Activated naive CD4-positive, alpha-beta T cell treated with anti-CD3 and anti-CD28 coated beads, Interleukin-2, amount 50 U/mL, for 16 hours (primary cell): ENCODE measurements around the gene RAB2B.
"Not testable (repeated sequence)": the region's sequence is repeated elsewhere in the genome, so short reads cannot be mapped to it uniquely, and the experiment has no call there.

Experiments
- DNase-seq: peaks from one replicate; pipeline ENCODE4 v3.0.0-alpha.2; 2020

The RAB2B gene

GRCh38 chr14:21486640-21487087, 9.9 kb upstream of the RAB2B start:
- DNase-seq = no peak

GRCh38 chr14:21476523-21476924, 235 bp downstream of the RAB2B start:
- DNase-seq = no peak

- DNase-seq = no peak
Observed at GRCh38 chr14:21475767-21476522, 814 bp downstream of the RAB2B start.

- no peak for DNase-seq
Observed at GRCh38 chr14:21467616-21468015, 9.1 kb downstream of the RAB2B start.

GRCh38 chr14:21455912-21456667, 20.7 kb downstream of the RAB2B start, which contains the start of gene CHD8:
Gene CHD8, minus strand, starts transcription at chr14:21456123. Its CDS starts 24,480 bp downstream, at chr14:21431643.
- peak; percentile 99 for DNase-seq

- DNase-seq = no peak
Observed at GRCh38 chr14:21455592-21455911, 21.2 kb downstream of the RAB2B start.

GRCh38 chr14:21454843-21455544, 21.8 kb downstream of the RAB2B start:
- no peak for DNase-seq

- DNase-seq = no peak
Observed at GRCh38 chr14:21449899-21450216, 26.9 kb downstream of the RAB2B start.

- DNase-seq = not testable (repeated sequence)
Observed at GRCh38 chr14:21442657-21443056, 34.1 kb downstream of the RAB2B start.

- DNase-seq = no peak
Observed at GRCh38 chr14:21440859-21441258, 35.9 kb downstream of the RAB2B start.

GRCh38 chr14:21437063-21437901, 39.5 kb downstream of the RAB2B start:
- peak; percentile 99 for DNase-seq

GRCh38 chr14:21436567-21437062, 40.1 kb downstream of the RAB2B start:
- no peak for DNase-seq

GRCh38 chr14:21431126-21431525, 45.6 kb downstream of the RAB2B start:
- DNase-seq = no peak

- no peak for DNase-seq
Observed at GRCh38 chr14:21428930-21429329, 47.8 kb downstream of the RAB2B start.

- no peak for DNase-seq
Observed at GRCh38 chr14:21426692-21427091, 50.1 kb downstream of the RAB2B start.

- DNase-seq = no peak
Observed at GRCh38 chr14:21419528-21419927, 57.2 kb downstream of the RAB2B start.

- DNase-seq = no peak
Observed at GRCh38 chr14:21415329-21415728, 61.4 kb downstream of the RAB2B start.

GRCh38 chr14:21414137-21414631, 62.6 kb downstream of the RAB2B start:
- DNase-seq = no peak
